ENCODE measurements around the gene NKRF. TPM values are rescaled to one million over a fixed set of nuclear protein-coding genes. Genes with fewer than 3 reads are reported as not detected.

The NKRF gene
- total RNA-seq (ENCODE audit: unreplicated experiment) = 6.8 TPM
- long read RNA-seq, partial matches to known transcripts = 0 of 2 reads
- long read RNA-seq, other reads (novel, unspliced or antisense) = 1 of 2 reads

GRCh38 chrX:119606280-119607017, at the start of gene NKRF:
NKRF (minus strand) TSS chrX:119606424.
- TF ChIP-seq, protein P1, sequence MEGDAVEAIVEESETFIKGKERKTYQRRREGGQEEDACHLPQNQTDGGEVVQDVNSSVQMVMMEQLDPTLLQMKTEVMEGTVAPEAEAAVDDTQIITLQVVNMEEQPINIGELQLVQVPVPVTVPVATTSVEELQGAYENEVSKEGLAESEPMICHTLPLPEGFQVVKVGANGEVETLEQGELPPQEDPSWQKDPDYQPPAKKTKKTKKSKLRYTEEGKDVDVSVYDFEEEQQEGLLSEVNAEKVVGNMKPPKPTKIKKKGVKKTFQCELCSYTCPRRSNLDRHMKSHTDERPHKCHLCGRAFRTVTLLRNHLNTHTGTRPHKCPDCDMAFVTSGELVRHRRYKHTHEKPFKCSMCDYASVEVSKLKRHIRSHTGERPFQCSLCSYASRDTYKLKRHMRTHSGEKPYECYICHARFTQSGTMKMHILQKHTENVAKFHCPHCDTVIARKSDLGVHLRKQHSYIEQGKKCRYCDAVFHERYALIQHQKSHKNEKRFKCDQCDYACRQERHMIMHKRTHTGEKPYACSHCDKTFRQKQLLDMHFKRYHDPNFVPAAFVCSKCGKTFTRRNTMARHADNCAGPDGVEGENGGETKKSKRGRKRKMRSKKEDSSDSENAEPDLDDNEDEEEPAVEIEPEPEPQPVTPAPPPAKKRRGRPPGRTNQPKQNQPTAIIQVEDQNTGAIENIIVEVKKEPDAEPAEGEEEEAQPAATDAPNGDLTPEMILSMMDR (IDR thresholded peaks at IDR 0.05; ENCODE audit: partially characterized antibody, unreplicated experiment) = no peak
- Mint-ChIP-seq H3K9me3 (ENCODE audit: unreplicated experiment) (peaks cover 1% of the 10 kb centered on the region), H3K4me3 (ENCODE audit: unreplicated experiment) (peak within 1 kb of the TSS; percentile 93), H3K4me1 (ENCODE audit: low read depth, unreplicated experiment) (no peaks in the 10 kb centered on the region), H3K27ac (ENCODE audit: unreplicated experiment) (peak within 1 kb of the TSS; percentile 86), H3K36me3 (ENCODE audit: unreplicated experiment) (no peaks in the 10 kb centered on the region), H3K27me3 (ENCODE audit: unreplicated experiment) (peaks cover 3% of the 10 kb centered on the region)
- peak; percentile 88 for DNase-seq

DNA sequence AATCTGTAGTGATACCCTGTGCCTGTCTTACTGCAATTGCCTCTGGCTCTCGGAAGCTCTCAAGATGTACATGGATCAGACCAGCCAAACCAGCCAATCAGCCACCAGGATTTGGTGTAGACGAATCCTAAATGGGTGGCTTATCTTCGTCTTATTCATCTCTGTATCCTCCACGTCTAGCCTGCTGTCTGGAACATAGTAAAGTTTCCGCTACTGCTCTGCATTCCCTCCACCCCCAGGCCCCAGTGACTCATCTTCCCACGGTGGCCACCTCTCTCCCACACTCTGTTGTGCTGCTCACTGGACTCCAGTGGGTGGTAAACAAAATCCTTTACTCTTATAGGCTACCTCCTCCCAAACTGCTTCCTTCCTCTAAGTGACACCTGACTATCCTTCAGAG, 48.9 kb upstream of the NKRF start:
- TF ChIP-seq, protein P1 (IDR thresholded peaks at IDR 0.05; ENCODE audit: partially characterized antibody, unreplicated experiment) = no peak
- Mint-ChIP-seq H3K36me3 (ENCODE audit: unreplicated experiment) (peaks cover 4% of the 10 kb centered on the region), H3K27me3 (ENCODE audit: unreplicated experiment) (peaks cover 10% of the 10 kb centered on the region), H3K4me3 (ENCODE audit: unreplicated experiment) (no peak overlapping the region), H3K4me1 (ENCODE audit: low read depth, unreplicated experiment) (peaks cover 5% of the 10 kb centered on the region), H3K27ac (ENCODE audit: unreplicated experiment) (peak overlapping the region; percentile 66), H3K9me3 (ENCODE audit: unreplicated experiment) (peaks cover 9% of the 10 kb centered on the region)
- no peak for DNase-seq

DNA sequence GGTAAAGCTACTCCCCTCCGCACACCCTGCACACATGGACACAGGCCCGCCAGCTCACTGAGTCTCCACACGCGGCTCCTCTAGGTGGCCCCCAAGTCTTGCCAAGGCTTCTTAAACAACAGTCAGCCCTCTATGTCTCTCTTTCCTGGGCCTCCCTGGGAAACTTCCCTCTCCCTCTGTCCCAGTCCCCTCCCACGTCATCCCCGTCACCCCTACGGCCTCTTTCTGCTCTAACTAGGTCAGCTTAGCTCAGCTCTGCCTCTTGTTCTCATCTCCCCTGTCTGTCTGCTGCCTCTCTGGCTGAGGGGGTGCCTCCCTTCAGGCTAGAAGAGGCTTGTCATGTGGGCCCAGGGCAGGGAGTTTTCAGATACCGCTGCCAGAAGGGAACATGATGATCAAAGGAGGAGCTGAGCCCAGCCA, 47.9 kb upstream of the NKRF start:
- H3K9me3 Mint-ChIP-seq (ENCODE audit: unreplicated experiment) = peaks cover 9% of the 10 kb centered on the region
- H3K27ac Mint-ChIP-seq (ENCODE audit: unreplicated experiment) = no peak overlapping the region
- no peak overlapping the region for H3K4me3 Mint-ChIP-seq (ENCODE audit: unreplicated experiment)
- H3K27me3 Mint-ChIP-seq (ENCODE audit: unreplicated experiment) = peaks cover 10% of the 10 kb centered on the region
- TF ChIP-seq, protein P1 (IDR thresholded peaks at IDR 0.05; ENCODE audit: partially characterized antibody, unreplicated experiment) = no peak
- peaks cover 4% of the 10 kb centered on the region for H3K36me3 Mint-ChIP-seq (ENCODE audit: unreplicated experiment)
- H3K4me1 Mint-ChIP-seq (ENCODE audit: low read depth, unreplicated experiment) = peaks cover 5% of the 10 kb centered on the region
- DNase-seq = no peak

DNA sequence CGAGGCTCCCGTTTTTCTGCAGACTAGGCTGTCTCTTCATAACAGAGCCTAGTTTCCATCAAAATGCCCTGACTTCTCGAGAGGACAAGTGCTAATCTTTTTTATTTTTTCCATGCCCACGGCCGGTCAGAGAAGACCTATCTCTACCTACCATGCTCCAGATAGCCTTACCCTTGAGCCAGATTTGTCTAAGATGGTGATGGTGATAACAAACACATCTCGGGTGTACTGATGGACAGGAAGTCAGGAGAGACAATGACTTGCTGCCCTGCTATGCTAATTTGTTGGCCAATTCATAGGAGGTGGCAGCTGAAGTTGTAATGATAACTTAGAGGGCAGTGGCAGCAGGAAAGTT, 42.2 kb upstream of the NKRF start:
- H3K4me1 Mint-ChIP-seq (ENCODE audit: low read depth, unreplicated experiment) = peaks cover 3% of the 10 kb centered on the region
- TF ChIP-seq, protein P1 (IDR thresholded peaks at IDR 0.05; ENCODE audit: partially characterized antibody, unreplicated experiment) = no peak
- H3K36me3 Mint-ChIP-seq (ENCODE audit: unreplicated experiment) = no peaks in the 10 kb centered on the region
- peaks cover 3% of the 10 kb centered on the region for H3K9me3 Mint-ChIP-seq (ENCODE audit: unreplicated experiment)
- H3K27me3 Mint-ChIP-seq (ENCODE audit: unreplicated experiment) = no peaks in the 10 kb centered on the region
- DNase-seq = no peak
- H3K27ac Mint-ChIP-seq (ENCODE audit: unreplicated experiment) = no peak overlapping the region
- H3K4me3 Mint-ChIP-seq (ENCODE audit: unreplicated experiment) = no peak overlapping the region
